Mucosa of rectum (tissue), 2 donors: ENCODE data around the gene ACAP2.
A peak's percentile ranks its signal among the peaks of the same experiment; 100 is the strongest.
"Not testable (repeated sequence)": the region's sequence is repeated elsewhere in the genome, so short reads cannot be mapped to it uniquely, and the experiment has no call there.

ENCODE experiments used
- H3K27ac ChIP-seq, 2 donors: one replicate each; pipeline ENCODE4 v1.7.0; 2013; ENCODE audit warnings: inconsistent platforms in 2 of 2, low read depth in 2 of 2, low read length in 2 of 2
- H3K27me3 ChIP-seq, 2 donors: one replicate each; pipeline ENCODE4 v1.7.0; 2013; ENCODE audit warnings: low read length in 2 of 2; ENCODE audit not compliant: control insufficient read depth in 2 of 2, insufficient read depth in 2 of 2
- H3K36me3 ChIP-seq, 2 donors: one replicate each; pipeline ENCODE4 v1.7.0; 2013; ENCODE audit warnings: low read length in 2 of 2; ENCODE audit not compliant: control insufficient read depth in 2 of 2, insufficient read depth in 2 of 2
- H3K4me1 ChIP-seq, 2 donors: one replicate each; pipeline ENCODE4 v1.7.0; 2013; ENCODE audit warnings: low read length in 2 of 2, mild to moderate bottlenecking in 1 of 2; ENCODE audit not compliant: control insufficient read depth in 2 of 2, insufficient read depth in 2 of 2
- H3K4me3 ChIP-seq, 2 donors: one replicate each; pipeline ENCODE4 v1.7.0; 2013; ENCODE audit warnings: low read length in 2 of 2
- H3K9ac ChIP-seq, 2 donors: one replicate each; pipeline ENCODE4 v1.7.0; 2013; ENCODE audit warnings: low read length in 2 of 2, low read depth in 1 of 2, mild to moderate bottlenecking in 1 of 2
- H3K9me3 ChIP-seq, 2 donors: one replicate each; pipeline ENCODE4 v1.7.0; 2013; ENCODE audit warnings: low read length in 2 of 2; ENCODE audit not compliant: control insufficient read depth in 2 of 2
- donor health status: healthy.
- donor health status: Normal muscosa, but diverticular disease.

The ACAP2 gene

GRCh38 chr3:195394700-195395099 is 48.1 kb downstream of the ACAP2 start:
- Histone ChIP-seq H3K9ac (no peak overlapping the region), H3K27me3 (no peaks in the 10 kb centered on the region), H3K4me1 (no peaks in the 10 kb centered on the region), H3K27ac (no peak overlapping the region), H3K9me3 (no peaks in the 10 kb centered on the region), H3K4me3 (no peak overlapping the region), H3K36me3 (peaks cover 0 to 4% of the 10 kb centered on the region in 2 donors)

GRCh38 chr3:195394024-195394423 is 48.8 kb downstream of the ACAP2 start:
- H3K27me3 ChIP-seq, result no peaks in the 10 kb centered on the region
- H3K4me3 ChIP-seq, result no peak overlapping the region
- H3K4me1 ChIP-seq, result no peaks in the 10 kb centered on the region
- no peak overlapping the region for H3K27ac ChIP-seq
- H3K36me3 ChIP-seq, result peaks cover 0 to 4% of the 10 kb centered on the region in 2 donors
- no peak overlapping the region for H3K9ac ChIP-seq
- no peaks in the 10 kb centered on the region for H3K9me3 ChIP-seq

- Histone ChIP-seq H3K4me3 (peak overlapping the region; percentile 14 to 26), H3K4me1 (peaks cover 3 to 10% of the 10 kb centered on the region in 2 donors), H3K27ac (peak overlapping the region; percentile 10 to 63), H3K36me3 (peaks cover 0 to 4% of the 10 kb centered on the region in 2 donors), H3K9me3 (no peaks in the 10 kb centered on the region), H3K27me3 (no peaks in the 10 kb centered on the region), H3K9ac (no peak overlapping the region)
Observed at GRCh38 chr3:195388380-195388779, 54.4 kb downstream of the ACAP2 start.

GRCh38 chr3:195386739-195387138 is 56.1 kb downstream of the ACAP2 start:
- Histone ChIP-seq H3K4me3 (no peak overlapping the region), H3K36me3 (peaks cover 0 to 4% of the 10 kb centered on the region in 2 donors), H3K27ac (no peak overlapping the region), H3K27me3 (no peaks in the 10 kb centered on the region), H3K9me3 (no peaks in the 10 kb centered on the region), H3K9ac (no peak overlapping the region), H3K4me1 (peaks cover 3 to 10% of the 10 kb centered on the region in 2 donors)

- Histone ChIP-seq H3K27ac (no peak overlapping the region), H3K36me3 (peaks cover 6 to 8% of the 10 kb centered on the region in 2 donors), H3K27me3 (no peaks in the 10 kb centered on the region), H3K9ac (no peak overlapping the region), H3K4me3 (no peak overlapping the region), H3K9me3 (no peaks in the 10 kb centered on the region), H3K4me1 (peaks cover 3 to 10% of the 10 kb centered on the region in 2 donors)
Observed at GRCh38 chr3:195385526-195385925, 57.3 kb downstream of the ACAP2 start.

GRCh38 chr3:195384952-195385351 is 57.9 kb downstream of the ACAP2 start:
- Histone ChIP-seq H3K9me3 (no peaks in the 10 kb centered on the region), H3K4me1 (peaks cover 3 to 10% of the 10 kb centered on the region in 2 donors), H3K27me3 (no peaks in the 10 kb centered on the region), H3K27ac (no peak overlapping the region), H3K4me3 (no peak overlapping the region), H3K36me3 (peaks cover 7 to 8% of the 10 kb centered on the region in 2 donors), H3K9ac (no peak overlapping the region)

GRCh38 chr3:195372220-195372619 is 70.6 kb downstream of the ACAP2 start:
- no peaks in the 10 kb centered on the region for H3K27me3 ChIP-seq
- H3K9me3 ChIP-seq, result no peaks in the 10 kb centered on the region
- H3K4me3 ChIP-seq, result no peak overlapping the region
- no peak overlapping the region for H3K27ac ChIP-seq
- no peaks in the 10 kb centered on the region for H3K4me1 ChIP-seq
- H3K9ac ChIP-seq, result no peak overlapping the region
- H3K36me3 ChIP-seq, result peaks cover 0 to 21% of the 10 kb centered on the region in 2 donors

GRCh38 chr3:195366200-195366925 is 76.5 kb downstream of the ACAP2 start:
- no peaks in the 10 kb centered on the region for H3K4me1 ChIP-seq
- no peak overlapping the region for H3K4me3 ChIP-seq
- no peak overlapping the region for H3K27ac ChIP-seq
- peaks cover 0 to 18% of the 10 kb centered on the region in 2 donors for H3K36me3 ChIP-seq
- no peaks in the 10 kb centered on the region for H3K9me3 ChIP-seq
- H3K9ac ChIP-seq, result no peak overlapping the region
- H3K27me3 ChIP-seq, result no peaks in the 10 kb centered on the region

GRCh38 chr3:195365371-195365770 is 77.4 kb downstream of the ACAP2 start:
- H3K9me3 ChIP-seq, result no peaks in the 10 kb centered on the region
- no peak overlapping the region for H3K27ac ChIP-seq
- H3K4me1 ChIP-seq, result no peaks in the 10 kb centered on the region
- H3K36me3 ChIP-seq, result peaks cover 0 to 16% of the 10 kb centered on the region in 2 donors
- no peak overlapping the region for H3K9ac ChIP-seq
- no peak overlapping the region for H3K4me3 ChIP-seq
- no peaks in the 10 kb centered on the region for H3K27me3 ChIP-seq

GRCh38 chr3:195357797-195358196 is 85.0 kb downstream of the ACAP2 start:
- H3K36me3 ChIP-seq, H3K27ac ChIP-seq, H3K4me3 ChIP-seq, H3K4me1 ChIP-seq, H3K9me3 ChIP-seq, H3K9ac ChIP-seq, H3K27me3 ChIP-seq: not testable (repeated sequence)
